Activated CD8-positive, alpha-beta memory T cell treated with anti-CD3 and anti-CD28 coated beads for 24 hours (primary cell): Measurements from ENCODE around the gene CALN1.
"Not testable (repeated sequence)": the region's sequence is repeated elsewhere in the genome, so short reads cannot be mapped to it uniquely, and the experiment has no call there.

ENCODE experiments used
- DNase-seq: peaks from one replicate; pipeline ENCODE4 v3.0.0-alpha.2; 2020

CALN1 gene

DNA sequence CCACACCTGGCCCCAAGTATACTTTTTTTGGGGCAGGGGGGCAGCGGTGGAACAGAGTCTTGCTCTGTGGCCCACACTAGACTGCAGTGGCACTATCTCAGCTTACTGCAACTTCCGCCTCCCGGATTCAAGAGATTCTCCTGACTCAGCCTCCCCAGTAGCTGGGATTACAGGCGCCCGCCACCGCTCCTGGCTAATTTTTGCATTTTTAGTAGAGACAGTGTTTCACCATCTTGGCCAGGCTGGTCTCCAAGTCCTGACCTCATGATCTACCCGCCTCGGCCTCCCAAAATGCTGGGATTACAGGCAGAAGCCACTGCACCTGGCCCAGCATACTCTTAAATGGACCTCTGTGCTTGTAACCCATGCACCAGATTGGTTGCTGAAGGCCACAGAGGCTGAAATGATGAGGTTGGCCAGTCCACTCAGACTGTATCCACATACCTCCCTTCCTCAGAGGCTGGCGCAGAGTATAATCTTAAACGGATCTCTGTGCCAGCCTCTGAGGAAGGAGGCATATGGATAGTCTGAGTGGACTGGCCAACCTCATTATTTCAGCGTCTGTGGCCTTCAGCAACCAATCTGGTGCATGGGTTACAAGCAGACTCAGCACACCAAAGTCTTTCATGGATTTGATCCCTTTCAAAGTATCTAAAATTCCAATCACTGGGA is 3.0 kb downstream of the CALN1 start:
- DNase-seq, result no peak

GRCh38 chr7:72406820-72407403 is 5.2 kb downstream of the CALN1 start:
- DNase-seq, result no peak

GRCh38 chr7:72405871-72406270 is 6.3 kb downstream of the CALN1 start:
- no peak for DNase-seq

GRCh38 chr7:72405418-72405817 is 6.7 kb downstream of the CALN1 start:
- no peak for DNase-seq

DNA sequence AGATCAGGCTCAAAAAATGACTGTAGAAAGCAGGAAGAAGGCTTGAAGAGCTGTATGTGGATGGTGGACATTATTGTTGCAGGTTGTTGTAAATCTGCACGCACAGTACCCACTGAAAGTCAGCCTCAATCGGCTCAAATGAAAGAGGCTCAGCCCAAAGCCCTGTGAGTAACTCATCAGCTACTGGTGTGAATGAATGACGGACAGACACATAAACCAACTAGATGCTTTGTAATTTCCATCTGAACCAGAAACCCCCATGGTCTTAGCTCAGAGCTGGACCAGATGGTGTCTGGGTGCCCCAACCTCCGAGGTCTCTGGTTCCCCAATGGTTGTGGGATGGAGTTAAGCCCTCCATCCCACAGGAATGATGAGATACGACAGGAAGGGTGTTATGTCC is 7.4 kb downstream of the CALN1 start:
- DNase-seq, result no peak

- no peak for DNase-seq
Measured at GRCh38 chr7:72403458-72404076, 8.6 kb downstream of the CALN1 start.

DNA sequence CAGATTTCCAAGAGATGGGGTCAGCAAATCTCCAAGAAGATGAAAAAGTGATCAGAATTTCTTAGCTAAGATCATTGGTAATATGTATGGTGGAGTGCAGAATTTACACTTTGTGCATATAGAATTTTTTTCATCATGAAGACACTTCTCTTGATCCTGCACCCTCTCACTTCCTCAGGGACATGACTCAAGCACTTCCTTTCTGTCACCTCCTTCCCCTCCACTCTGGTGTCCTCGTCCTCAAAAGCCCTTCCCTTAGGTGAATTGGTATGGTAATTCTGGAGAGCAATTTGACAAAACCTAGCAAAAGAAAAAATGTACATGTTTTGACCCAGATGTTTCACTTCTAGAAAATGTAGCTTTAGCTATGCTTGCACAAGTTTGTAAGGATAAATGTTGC is 18.1 kb downstream of the CALN1 start:
- DNase-seq, result no peak

GRCh38 chr7:72391821-72392377 is 20.2 kb downstream of the CALN1 start:
- DNase-seq, result no peak

DNA sequence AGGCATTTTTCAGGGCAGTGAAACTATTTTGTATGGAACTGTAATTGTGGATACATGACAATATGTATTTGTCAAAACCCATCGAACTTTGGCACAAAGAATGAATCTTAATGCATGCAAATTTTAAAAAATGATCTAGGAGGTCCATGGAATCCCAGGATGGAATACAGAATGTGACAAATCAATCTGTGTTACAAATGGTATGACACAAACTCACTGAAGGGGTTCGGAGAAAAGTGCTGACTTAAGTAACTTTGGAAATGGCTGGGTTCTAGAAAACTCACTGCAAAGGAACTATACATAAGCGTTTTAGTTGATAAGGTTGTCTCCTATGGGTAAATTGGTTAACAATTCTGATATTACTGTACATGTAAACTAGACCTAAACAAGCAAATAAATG is 26.0 kb downstream of the CALN1 start:
- no peak for DNase-seq

GRCh38 chr7:72362246-72362645 is 49.9 kb downstream of the CALN1 start:
- no peak for DNase-seq

GRCh38 chr7:72345208-72345727 is 66.9 kb downstream of the CALN1 start:
- DNase-seq, result no peak

DNA sequence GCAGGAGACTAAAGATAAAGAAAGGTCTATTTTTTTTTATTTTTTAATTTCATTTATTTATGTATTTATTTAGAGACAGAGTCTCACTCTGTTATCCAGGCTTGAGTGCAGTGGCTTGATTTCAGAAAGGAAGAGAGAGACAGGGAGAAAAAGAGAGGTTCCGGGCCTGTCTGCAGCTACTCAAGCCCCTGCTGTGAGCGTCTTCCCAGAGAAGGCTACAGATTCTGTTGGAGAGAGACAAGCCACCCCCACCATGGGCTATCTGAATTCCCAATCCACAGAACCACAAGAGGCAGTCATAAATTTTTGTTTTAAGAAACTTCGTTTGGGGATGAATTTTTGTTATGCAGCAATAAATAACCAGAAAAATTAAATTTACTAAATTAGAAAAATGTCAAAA is 68.1 kb downstream of the CALN1 start:
- no peak for DNase-seq

- not testable (repeated sequence) for DNase-seq
Measured at GRCh38 chr7:72343354-72343753, 68.8 kb downstream of the CALN1 start.

GRCh38 chr7:72337390-72338167 is 74.6 kb downstream of the CALN1 start:
- no peak for DNase-seq

- DNase-seq, result no peak
Measured at GRCh38 chr7:72336632-72337389, 75.3 kb downstream of the CALN1 start.

DNA sequence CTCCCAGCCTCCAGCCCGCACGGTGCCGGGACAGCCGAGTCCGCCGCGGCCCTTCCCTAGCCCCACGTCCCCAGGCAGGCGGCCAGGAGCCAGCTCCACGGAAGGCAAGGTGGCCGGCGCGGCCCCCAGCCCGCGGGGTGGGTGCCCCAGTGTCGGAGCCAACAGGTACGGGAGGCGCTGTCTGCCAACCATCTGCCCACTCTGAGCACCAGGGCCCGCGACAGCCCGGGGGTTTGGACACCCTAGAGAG is 75.8 kb downstream of the CALN1 start:
- DNase-seq, result no peak

GRCh38 chr7:72335561-72336381 is 76.4 kb downstream of the CALN1 start:
- no peak for DNase-seq

- no peak for DNase-seq
Measured at GRCh38 chr7:72334698-72335097, 77.4 kb downstream of the CALN1 start.

DNA sequence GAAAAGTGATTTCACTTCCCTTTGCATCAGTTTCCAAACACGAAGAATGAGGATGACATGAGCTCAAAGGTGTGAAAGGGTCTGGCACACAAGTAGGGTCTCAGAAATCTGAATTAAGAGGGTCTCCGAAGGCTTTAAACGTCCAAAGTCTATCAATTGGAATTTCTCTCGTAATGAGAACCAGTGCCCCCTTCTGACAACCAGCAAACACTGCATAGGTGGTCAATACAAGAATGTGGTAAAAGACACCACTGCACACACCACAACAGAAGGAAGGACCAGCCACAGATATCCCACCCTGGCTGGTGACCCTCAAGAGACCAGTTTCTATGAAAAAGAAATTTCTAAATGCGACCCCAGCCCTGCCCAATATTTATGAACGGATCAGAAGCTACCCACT is 78.1 kb downstream of the CALN1 start:
- no peak for DNase-seq

- DNase-seq, result no peak
Measured at GRCh38 chr7:72326811-72327210, 85.3 kb downstream of the CALN1 start.

DNA sequence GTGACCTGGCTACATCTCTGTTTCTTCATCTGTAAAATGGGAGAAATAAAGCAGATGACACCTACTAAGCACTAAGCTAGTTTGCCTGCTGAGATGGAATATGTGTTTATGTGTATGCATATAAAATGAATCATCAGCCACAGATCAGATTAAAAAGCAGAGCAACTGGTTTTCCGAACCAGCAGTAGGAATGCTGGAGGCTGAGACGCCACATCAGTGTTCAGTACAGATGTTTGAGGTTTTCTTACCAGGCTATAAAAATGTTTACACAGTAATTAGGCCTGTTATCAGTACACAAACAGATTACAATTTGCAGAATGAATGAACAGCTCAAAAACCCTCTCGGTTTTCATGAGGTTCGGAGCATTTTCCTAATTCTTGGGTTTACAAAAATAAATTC is 85.8 kb downstream of the CALN1 start:
- DNase-seq, result no peak

- no peak for DNase-seq
Measured at GRCh38 chr7:72325561-72325960, 86.6 kb downstream of the CALN1 start.
